NCI-H187 treated with DMSO at 0.1 percent for 48 hours (cell line): ENCODE data around the gene PTCH2.
"Not testable (repeated sequence)": the region's sequence is repeated elsewhere in the genome, so short reads cannot be mapped to it uniquely, and the experiment has no call there.

ENCODE experiments used
- DNase-seq: peaks from one replicate; lab custom pipeline; 2025; lab: John Stamatoyannopoulos, UW

Gene PTCH2

GRCh38 chr1:44801491-44802305, 41.4 kb downstream of the PTCH2 start:
- DNase-seq, result no peak

- peak; percentile 93 for DNase-seq
Measured at GRCh38 chr1:44799770-44800584, 43.1 kb downstream of the PTCH2 start, which contains the start of gene PLK3. Gene PLK3, plus strand, starts transcription at chr1:44800377. Its CDS starts 87 bp downstream, at chr1:44800464.

GRCh38 chr1:44798481-44799365, 44.3 kb downstream of the PTCH2 start:
- DNase-seq, result no peak

GRCh38 chr1:44797886-44798285, 45.2 kb downstream of the PTCH2 start:
- not testable (repeated sequence) for DNase-seq

GRCh38 chr1:44792736-44793502, 50.1 kb downstream of the PTCH2 start:
- no peak for DNase-seq

- DNase-seq, result no peak
Measured at GRCh38 chr1:44790968-44791801, 51.9 kb downstream of the PTCH2 start.

GRCh38 chr1:44788120-44788860, 54.8 kb downstream of the PTCH2 start, which contains the start of gene BEST4:
Gene BEST4, minus strand, starts transcription at chr1:44788170. Its CDS starts 465 bp downstream, at chr1:44787705.
- no peak for DNase-seq

GRCh38 chr1:44787506-44787905, 55.5 kb downstream of the PTCH2 start:
- no peak for DNase-seq

GRCh38 chr1:44786841-44787426, 56.1 kb downstream of the PTCH2 start:
- DNase-seq, result no peak

GRCh38 chr1:44786138-44786840, 56.8 kb downstream of the PTCH2 start:
- no peak for DNase-seq

GRCh38 chr1:44785501-44786137, 57.4 kb downstream of the PTCH2 start:
- DNase-seq, result no peak

GRCh38 chr1:44785029-44785380, 58.0 kb downstream of the PTCH2 start:
- DNase-seq, result no peak

- no peak for DNase-seq
Measured at GRCh38 chr1:44784094-44785028, 58.7 kb downstream of the PTCH2 start.

- DNase-seq, result no peak
Measured at GRCh38 chr1:44783697-44784093, 59.4 kb downstream of the PTCH2 start.

- no peak for DNase-seq
Measured at GRCh38 chr1:44780583-44781121, 62.4 kb downstream of the PTCH2 start.

GRCh38 chr1:44778705-44779576, 64.1 kb downstream of the PTCH2 start:
- DNase-seq, result no peak
